Measurements from ENCODE around the gene KCNS3.
"Not testable (repeated sequence)": the region's sequence is repeated elsewhere in the genome, so short reads cannot be mapped to it uniquely, and the experiment has no call there.

Gene KCNS3

GRCh38 chr2:17951563-17951962, 73.1 kb downstream of the KCNS3 start:
- DNase-seq, result no peak

- DNase-seq, result no peak
These were observed 80.1 kb downstream of the KCNS3 start for GRCh38 chr2:17958466-17959092.

GRCh38 chr2:17959356-17959755, 80.9 kb downstream of the KCNS3 start:
- no peak for DNase-seq

- DNase-seq, result no peak
These were observed 81.4 kb downstream of the KCNS3 start for GRCh38 chr2:17959833-17960232.

GRCh38 chr2:17960925-17961324, 82.5 kb downstream of the KCNS3 start:
- no peak for DNase-seq

GRCh38 chr2:17961789-17962188, 83.3 kb downstream of the KCNS3 start:
- DNase-seq, result no peak

GRCh38 chr2:17962876-17963275, 84.4 kb downstream of the KCNS3 start:
- no peak for DNase-seq

GRCh38 chr2:17963571-17963970, 85.1 kb downstream of the KCNS3 start:
- DNase-seq, result not testable (repeated sequence)

GRCh38 chr2:17965196-17965595, 86.7 kb downstream of the KCNS3 start:
- DNase-seq, result no peak

GRCh38 chr2:17966798-17967197, 88.3 kb downstream of the KCNS3 start:
- no peak for DNase-seq

GRCh38 chr2:17969661-17970060, 91.2 kb downstream of the KCNS3 start:
- DNase-seq, result no peak

GRCh38 chr2:17971531-17972125, 93.2 kb downstream of the KCNS3 start:
- no peak for DNase-seq

GRCh38 chr2:17972991-17973390, 94.5 kb downstream of the KCNS3 start:
- no peak for DNase-seq

- DNase-seq, result no peak
These were observed 96.9 kb downstream of the KCNS3 start for GRCh38 chr2:17975401-17975800.

- DNase-seq, result no peak
These were observed 98.6 kb downstream of the KCNS3 start for GRCh38 chr2:17976871-17977746.

GRCh38 chr2:17979707-17980106, 101.2 kb downstream of the KCNS3 start:
- no peak for DNase-seq

GRCh38 chr2:17981936-17982335, 103.5 kb downstream of the KCNS3 start:
- DNase-seq, result no peak

All from suppressor macrophage treated with lipopolysaccharide for 4 hours (primary cell).